HCT116 (cell line): ENCODE results near the gene NFS1.

Experiments used
- ATF3 ChIP-seq: IDR thresholded peaks from 2 replicates; pipeline ENCODE4 v1.6.1; 2012
- CTCF ChIP-seq, 3 experiments: fragments of 200-600 bp in 1 of 3; sonication (generic) in 1 of 3; IDR thresholded peaks in 2 of 3; conservative IDR thresholded peaks in 1 of 3; 2 replicates each; pipeline ENCODE4 v1.5.1; 2012 to 2017; ENCODE audit warnings: low read depth in 2 of 3, low read length in 2 of 3, antibody characterized with exemption in 1 of 3, borderline replicate concordance in 1 of 3, control low read depth in 1 of 3, mild to moderate bottlenecking in 1 of 3, mixed read lengths in 1 of 3, mixed run types in 1 of 3, moderate library complexity in 1 of 3; ENCODE audit not compliant: insufficient read depth in 1 of 3
- ELF1 ChIP-seq: IDR thresholded peaks from 2 replicates; pipeline ENCODE4 v1.6.1; 2012; ENCODE audit warnings: low read depth, borderline replicate concordance
- TF ChIP-seq, protein P1 (sequence below): IDR thresholded peaks from 2 replicates; pipeline ENCODE4 v1.6.1; 2012

DNA sequence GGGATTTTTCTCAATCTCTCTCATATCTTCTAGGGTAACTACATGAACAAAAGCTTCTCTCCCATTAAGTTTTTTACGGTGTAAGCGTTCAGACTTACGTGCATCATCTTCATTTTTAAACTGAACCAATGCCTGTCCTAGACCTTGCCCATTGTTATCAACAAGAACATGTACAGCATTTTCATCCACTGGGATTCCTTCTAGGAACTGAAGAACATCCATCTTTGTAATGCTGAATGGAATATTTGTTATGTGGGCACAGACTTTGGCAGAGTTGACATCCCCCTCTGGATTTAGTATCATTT is 45.8 kb downstream of the NFS1 start:
- TF ChIP-seq, protein P1, sequence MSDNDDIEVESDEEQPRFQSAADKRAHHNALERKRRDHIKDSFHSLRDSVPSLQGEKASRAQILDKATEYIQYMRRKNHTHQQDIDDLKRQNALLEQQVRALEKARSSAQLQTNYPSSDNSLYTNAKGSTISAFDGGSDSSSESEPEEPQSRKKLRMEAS = no peak
- no peak for TF ChIP-seq CTCF (IDR thresholded peaks at IDR 0.05 in 2 of 3, conservative IDR thresholded peaks at IDR 0.05 in 1 of 3; ENCODE audit: borderline replicate concordance in 1 of 3, insufficient read depth in 1 of 3, low read depth in 2 of 3, low read length in 2 of 3)
- no peak for TF ChIP-seq ATF3
- no peak for TF ChIP-seq ELF1
